ENCODE data around the gene AARS2. TPM values are rescaled to one million over a fixed set of nuclear protein-coding genes. Genes with fewer than 3 reads are reported as not detected.

The AARS2 gene
- total and polyA plus RNA-seq, 9 of the 15 experiments (the other 6 are each of a cell fraction or from before 2014, with no cell fraction given) = 0.97 to 34.0 (median 18.3) TPM

- TF ChIP-seq, protein P1, sequence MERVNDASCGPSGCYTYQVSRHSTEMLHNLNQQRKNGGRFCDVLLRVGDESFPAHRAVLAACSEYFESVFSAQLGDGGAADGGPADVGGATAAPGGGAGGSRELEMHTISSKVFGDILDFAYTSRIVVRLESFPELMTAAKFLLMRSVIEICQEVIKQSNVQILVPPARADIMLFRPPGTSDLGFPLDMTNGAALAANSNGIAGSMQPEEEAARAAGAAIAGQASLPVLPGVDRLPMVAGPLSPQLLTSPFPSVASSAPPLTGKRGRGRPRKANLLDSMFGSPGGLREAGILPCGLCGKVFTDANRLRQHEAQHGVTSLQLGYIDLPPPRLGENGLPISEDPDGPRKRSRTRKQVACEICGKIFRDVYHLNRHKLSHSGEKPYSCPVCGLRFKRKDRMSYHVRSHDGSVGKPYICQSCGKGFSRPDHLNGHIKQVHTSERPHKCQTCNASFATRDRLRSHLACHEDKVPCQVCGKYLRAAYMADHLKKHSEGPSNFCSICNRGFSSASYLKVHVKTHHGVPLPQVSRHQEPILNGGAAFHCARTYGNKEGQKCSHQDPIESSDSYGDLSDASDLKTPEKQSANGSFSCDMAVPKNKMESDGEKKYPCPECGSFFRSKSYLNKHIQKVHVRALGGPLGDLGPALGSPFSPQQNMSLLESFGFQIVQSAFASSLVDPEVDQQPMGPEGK (CRISPR knock-in tag; IDR thresholded peaks at IDR 0.05; ENCODE audit: borderline replicate concordance) = no peak
- TF ChIP-seq SRSF3 (IDR thresholded peaks at IDR 0.05; ENCODE audit: insufficient read depth, low read length) (no peak), POLR2G (IDR thresholded peaks at IDR 0.05; ENCODE audit: low read depth, low read length) (peak; percentile 96), TSHZ1 (CRISPR knock-in tag; IDR thresholded peaks at IDR 0.05) (no peak), KAT7 (CRISPR knock-in tag; IDR thresholded peaks at IDR 0.05; ENCODE audit: borderline replicate concordance) (0 out of 2 replicates have a peak, but pooled peaks have one; percentile 56), RFX1 (IDR thresholded peaks at IDR 0.05) (no peak), FOXP1 (CRISPR knock-in tag; IDR thresholded peaks at IDR 0.05) (no peak; the same call in 1 of the 2 replicates), ILK (tag; IDR thresholded peaks at IDR 0.05; ENCODE audit: borderline replicate concordance, low read depth) (no peak), ZNF282 (CRISPR knock-in tag; IDR thresholded peaks at IDR 0.05) (no peak; the same call in 1 of the 2 replicates), OTX1 (CRISPR knock-in tag; IDR thresholded peaks at IDR 0.05) (0 out of 2 replicates have a peak, but pooled peaks have one; percentile 19), ZNF197 (CRISPR knock-in tag; IDR thresholded peaks at IDR 0.05; ENCODE audit: low read depth) (0 out of 2 replicates have a peak, but pooled peaks have one; percentile 29), TRIM28 (IDR thresholded peaks at IDR 0.05) (no peak), PTRF (tag; IDR thresholded peaks at IDR 0.05) (no peak), ZNF785 (CRISPR knock-in tag; IDR thresholded peaks at IDR 0.05) (no peak), ZNF740 (CRISPR knock-in tag; IDR thresholded peaks at IDR 0.05) (peak; percentile 88), ZNF740 (tag; IDR thresholded peaks at IDR 0.05) (peak in 1 of 2 experiments; percentile 86; a peak in 1 of 4 replicates), DDX20 (tag; IDR thresholded peaks at IDR 0.05; ENCODE audit: low read depth) (no peak), POLR2A (conservative IDR thresholded peaks at IDR 0.05) (peak; percentile 75), HDAC3 (IDR thresholded peaks at IDR 0.05; ENCODE audit: borderline replicate concordance, partially characterized antibody) (no peak), FOXP4 (CRISPR knock-in tag; IDR thresholded peaks at IDR 0.05; ENCODE audit: borderline replicate concordance) (peak; percentile 88; the same call in 1 of the 2 replicates)
Observed at GRCh38 chr6:44257025-44257752, 56.0 kb downstream of the AARS2 start, which contains the start of gene SLC35B2 (continued).
